SK-N-SH (cell line): ENCODE measurements around the gene REC8. TPM values are rescaled to one million over a fixed set of nuclear protein-coding genes. Genes with fewer than 3 reads are reported as not detected.
"Not testable (repeated sequence)": the region's sequence is repeated elsewhere in the genome, so short reads cannot be mapped to it uniquely, and the experiment has no call there.

Experiments
- CTCF ChIA-PET: fragments of 300-600, 350-600 bp; formaldehyde crosslinking; extraction: SDS; loops from one replicate; lab custom pipeline; 2021; lab: Yijun Ruan, JAX
- POLR2A ChIA-PET: fragments of 350-600 bp; sonication (Branson Sonifier 250); formaldehyde crosslinking; extraction: SDS; loops from one replicate; lab custom pipeline; 2020; ENCODE audit warnings: antibody characterized with exemption, inconsistent platforms; lab: Yijun Ruan, JAX
- DNase-seq: peaks from one replicate; pipeline ENCODE4 v3.0.0; 2012
- H2AFZ ChIP-seq: fragments of 200-600 bp; sonication (generic); 2 replicates; pipeline ENCODE4 v1.8.1; 2016; ENCODE audit warnings: antibody characterized with exemption, mild to moderate bottlenecking, low read depth
- H3F3A ChIP-seq: fragments of 200-600 bp; sonication (generic); replicated peaks from 2 replicates; pipeline ENCODE3; 2016; ENCODE audit warnings: antibody characterized with exemption, mild to moderate bottlenecking; ENCODE audit not compliant: insufficient read depth
- H3K27ac ChIP-seq, 2 experiments: fragments of 200-500 bp in 1 of 2; fragments of 200-600 bp in 1 of 2; sonication (Bioruptor generic) in 1 of 2; sonication (generic), shearing (Covaris generic) in 1 of 2; 2 replicates each; pipeline versions ENCODE4 v1.5.1 to v1.6.1; 2014 to 2016; ENCODE audit warnings: low read depth in 2 of 2, inconsistent platforms in 1 of 2, low read length in 1 of 2, mild to moderate bottlenecking in 1 of 2, mixed read lengths in 1 of 2
- H3K27me3 ChIP-seq: fragments of 200-600 bp; sonication (generic), shearing (Covaris generic); 2 replicates; pipeline ENCODE4 v1.6.1; 2016; ENCODE audit warnings: mixed run types; ENCODE audit not compliant: insufficient read depth
- H3K36me3 ChIP-seq, 2 experiments: fragments of 200-500 bp in 1 of 2; fragments of 200-600 bp in 1 of 2; sonication (Bioruptor generic) in 1 of 2; sonication (generic) in 1 of 2; replicated peaks in 1 of 2; 2 replicates each; pipeline versions ENCODE3 to v1.5.1; 2014 to 2016; ENCODE audit warnings: low read length in 1 of 2, mild to moderate bottlenecking in 1 of 2; ENCODE audit not compliant: insufficient read depth in 2 of 2, control insufficient read depth in 1 of 2
- H3K4me1 ChIP-seq, 2 experiments: fragments of 200-500 bp in 1 of 2; fragments of 200-600 bp in 1 of 2; sonication (Bioruptor generic) in 1 of 2; sonication (generic), shearing (Covaris generic) in 1 of 2; 2 replicates each; pipeline versions ENCODE4 v1.5.1 to v1.6.1; 2014 to 2016; ENCODE audit warnings: low read depth in 1 of 2, low read length in 1 of 2, mixed run types in 1 of 2; ENCODE audit not compliant: insufficient read depth in 2 of 2, control insufficient read depth in 1 of 2
- H3K4me2 ChIP-seq: fragments of 200-600 bp; sonication (generic), shearing (Covaris generic); 2 replicates; pipeline ENCODE4 v1.6.1; 2017; ENCODE audit warnings: mixed run types
- H3K4me3 ChIP-seq, 2 experiments: fragments of 200-500 bp in 1 of 2; fragments of 200-600 bp in 1 of 2; sonication (Bioruptor generic) in 1 of 2; sonication (generic), shearing (Covaris generic) in 1 of 2; 2 replicates each; pipeline versions ENCODE4 v1.5.1 to v1.8.1; 2014 to 2016; ENCODE audit warnings: low read depth in 2 of 2, inconsistent platforms in 1 of 2, low read length in 1 of 2, mild to moderate bottlenecking in 1 of 2, mixed read lengths in 1 of 2, moderate library complexity in 1 of 2
- H3K79me2 ChIP-seq: fragments of 200-600 bp; sonication (generic); 2 replicates; pipeline ENCODE4 v1.8.1; 2017; ENCODE audit warnings: mild to moderate bottlenecking; ENCODE audit not compliant: insufficient read depth
- H3K9ac ChIP-seq: fragments of 200-600 bp; sonication (generic); 2 replicates; pipeline ENCODE4 v1.6.1; 2017; ENCODE audit warnings: mixed run types
- H3K9me2 ChIP-seq: fragments of 200-600 bp; sonication (generic); 2 replicates; pipeline ENCODE4 v1.6.1; 2017; ENCODE audit warnings: mixed run types
- H3K9me3 ChIP-seq: fragments of 200-600 bp; sonication (generic); 2 replicates; pipeline ENCODE4 v1.6.1; 2017; ENCODE audit warnings: mixed run types, mild to moderate bottlenecking, moderate library complexity
- H4K20me1 ChIP-seq: fragments of 200-600 bp; sonication (generic); 2 replicates; pipeline ENCODE4 v1.6.1; 2017; ENCODE audit warnings: mild to moderate bottlenecking, mixed run types; ENCODE audit not compliant: insufficient read depth
- EP300 ChIP-seq, 2 experiments: IDR thresholded peaks; 2 replicates each; pipeline versions ENCODE4 v1.4.0 to v1.6.1; 2012; ENCODE audit warnings: borderline replicate concordance in 1 of 2, low read depth in 1 of 2, low read length in 1 of 2
- EZH2phosphoT487 ChIP-seq: fragments of 200-600 bp; sonication (generic); IDR thresholded peaks from 2 replicates; pipeline ENCODE4 v1.6.1; 2017; ENCODE audit warnings: low read depth, mixed run types, mild to moderate bottlenecking, antibody characterized with exemption, moderate library complexity, borderline replicate concordance
- IRF3 ChIP-seq: fragments of 150-350 bp; IDR thresholded peaks from 2 replicates; pipeline ENCODE4 v1.6.1; 2016; ENCODE audit warnings: mild to moderate bottlenecking, low read depth, low read length
- JUND ChIP-seq: IDR thresholded peaks from 2 replicates; pipeline ENCODE4 v1.4.0; 2012
- POLR2AphosphoS5 ChIP-seq: IDR thresholded peaks from 2 replicates; pipeline ENCODE4 v1.6.1; 2012; ENCODE audit warnings: low read depth, low read length
- YY1 ChIP-seq: IDR thresholded peaks from 2 replicates; pipeline ENCODE4 v1.4.0; 2012; ENCODE audit warnings: low read depth, mild to moderate bottlenecking
- WGBS: methylation state at CpG from one replicate; pipeline ENCODE4 v1.1.6; 2017; ENCODE audit warnings: low lambda C conversion rate; 5-methylcytosine and 5-hydroxymethylcytosine counted together
- polyA plus RNA-seq, 3 experiments: library from polyadenylated mRNA; depleted of rRNA; stranded (reverse); fragments of >200 nt; gene quantifications; 2 replicates each; pipeline ENCODE4 v1.2.3, GENCODE V29; 2012
- TF ChIP-seq, protein P1 (sequence below): IDR thresholded peaks from 2 replicates; pipeline ENCODE4; 2012
- TF ChIP-seq, protein P2 (sequence below): fragments of 150-350 bp; IDR thresholded peaks from 2 replicates; pipeline ENCODE4 v1.6.1; 2017; ENCODE audit warnings: antibody characterized with exemption, low read length, low read depth, borderline replicate concordance
- TF ChIP-seq, protein P3 (sequence below): IDR thresholded peaks from 2 replicates; pipeline ENCODE4 v1.4.0; 2012; ENCODE audit warnings: low read depth, borderline replicate concordance

Gene REC8
- polyA plus RNA-seq, 1 of the 3 experiments (the other 2 are of a cell fraction) = 23.2 TPM

- Histone ChIP-seq H2AFZ (no peak overlapping the region), H3K4me2 (peak overlapping the region; percentile 78), H3K36me3 (peaks cover 9 to 26% of the 10 kb centered on the region in 2 experiments), H3K4me3 (peak overlapping the region; percentile 73 to 82; a peak in 2 of 4 replicates), H3K27me3 (no peaks in the 10 kb centered on the region), H3F3A (peaks cover 26% of the 10 kb centered on the region), H4K20me1 (peaks cover 3% of the 10 kb centered on the region; the same call in 1 of the 2 replicates)
- TF ChIP-seq EZH2phosphoT487 (no peak), JUND (no peak), YY1 (no peak), POLR2AphosphoS5 (no peak)
- TF ChIP-seq, protein P1, sequence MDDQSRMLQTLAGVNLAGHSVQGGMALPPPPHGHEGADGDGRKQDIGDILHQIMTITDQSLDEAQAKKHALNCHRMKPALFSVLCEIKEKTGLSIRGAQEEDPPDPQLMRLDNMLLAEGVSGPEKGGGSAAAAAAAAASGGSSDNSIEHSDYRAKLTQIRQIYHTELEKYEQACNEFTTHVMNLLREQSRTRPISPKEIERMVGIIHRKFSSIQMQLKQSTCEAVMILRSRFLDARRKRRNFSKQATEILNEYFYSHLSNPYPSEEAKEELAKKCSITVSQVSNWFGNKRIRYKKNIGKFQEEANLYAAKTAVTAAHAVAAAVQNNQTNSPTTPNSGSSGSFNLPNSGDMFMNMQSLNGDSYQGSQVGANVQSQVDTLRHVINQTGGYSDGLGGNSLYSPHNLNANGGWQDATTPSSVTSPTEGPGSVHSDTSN = no peak
- TF ChIP-seq, all 33 proteins: peak for 0
- no peaks in the 10 kb centered on the region for H3K9me2 ChIP-seq
- no peak for DNase-seq
- H3K4me1 ChIP-seq = peaks cover 9 to 17% of the 10 kb centered on the region in 2 experiments; a peak in 3 of 4 replicates
- no peaks in the 10 kb centered on the region for H3K9me3 ChIP-seq
- peak overlapping the region; percentile 71 to 88; a peak in 2 of 4 replicates for H3K27ac ChIP-seq
- CTCF ChIA-PET = interaction anchor here (0.8 to 3.8 kb wide), 14 partner anchors 9 to 126 kb away, joined by 3 to 20 read pairs (median 5); partner anchors contain the start of genes IRF9, NOP9, TINF2 and TM9SF1
- H3K9ac ChIP-seq = no peak overlapping the region
- H3K79me2 ChIP-seq = peaks cover 59% of the 10 kb centered on the region
- POLR2A ChIA-PET = interaction anchor here (0.8 to 1.2 kb wide), 4 partner anchors 21 to 221 kb away, joined by 3 to 9 read pairs (median 4); partner anchors contain the start of genes RABGGTA, TINF2 and TM9SF1
- WGBS = 85% methylated on average over 2 of the region's 2 CpGs
Observed at GRCh38 chr14:24216345-24216699, 44.4 kb downstream of the REC8 start.

GRCh38 chr14:24216876-24217275 is 45.0 kb downstream of the REC8 start:
- H4K20me1 ChIP-seq, H3K27ac ChIP-seq, H3K9me3 ChIP-seq, H3K4me2 ChIP-seq, H3K9me2 ChIP-seq, H3K9ac ChIP-seq, H2AFZ ChIP-seq, H3K4me3 ChIP-seq, POLR2A ChIA-PET, DNase-seq, H3K27me3 ChIP-seq: not testable (repeated sequence)
- peaks cover 9 to 23% of the 10 kb centered on the region in 2 experiments for H3K36me3 ChIP-seq
- H3K79me2 ChIP-seq = peaks cover 59% of the 10 kb centered on the region
- H3F3A ChIP-seq = peaks cover 26% of the 10 kb centered on the region
- 100% methylated on average over 1 of the region's 1 CpG for WGBS
- CTCF ChIA-PET = interaction anchor here (0.9 to 3.8 kb wide), 7 partner anchors 11 to 126 kb away, joined by 3 to 20 read pairs (median 11); partner anchors contain the start of genes IRF9 and TINF2
- peaks cover 9 to 17% of the 10 kb centered on the region in 2 experiments; a peak in 3 of 4 replicates for H3K4me1 ChIP-seq

DNA sequence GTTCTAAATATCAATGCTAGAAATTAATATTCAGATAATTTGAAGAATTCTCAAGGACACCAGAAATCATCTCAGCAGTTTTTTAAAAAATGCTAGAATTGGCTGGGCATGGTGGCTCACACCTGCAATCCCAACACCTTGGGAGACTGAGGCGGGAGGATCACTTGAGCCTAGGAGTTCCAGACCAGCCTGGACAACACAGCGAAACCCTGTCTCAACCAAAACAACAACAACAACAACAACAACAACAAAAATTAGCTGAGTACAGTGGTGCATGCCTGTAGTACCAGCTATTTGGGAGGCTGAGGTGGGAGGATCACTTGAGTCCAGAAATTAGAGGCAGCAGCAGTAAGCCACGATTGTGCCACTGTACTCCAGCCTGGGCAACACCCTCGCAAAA is 47.2 kb downstream of the REC8 start:
- no peak for TF ChIP-seq JUND
- TF ChIP-seq, protein P2, sequence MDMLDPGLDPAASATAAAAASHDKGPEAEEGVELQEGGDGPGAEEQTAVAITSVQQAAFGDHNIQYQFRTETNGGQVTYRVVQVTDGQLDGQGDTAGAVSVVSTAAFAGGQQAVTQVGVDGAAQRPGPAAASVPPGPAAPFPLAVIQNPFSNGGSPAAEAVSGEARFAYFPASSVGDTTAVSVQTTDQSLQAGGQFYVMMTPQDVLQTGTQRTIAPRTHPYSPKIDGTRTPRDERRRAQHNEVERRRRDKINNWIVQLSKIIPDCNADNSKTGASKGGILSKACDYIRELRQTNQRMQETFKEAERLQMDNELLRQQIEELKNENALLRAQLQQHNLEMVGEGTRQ = no peak
- TF ChIP-seq, protein P3, sequence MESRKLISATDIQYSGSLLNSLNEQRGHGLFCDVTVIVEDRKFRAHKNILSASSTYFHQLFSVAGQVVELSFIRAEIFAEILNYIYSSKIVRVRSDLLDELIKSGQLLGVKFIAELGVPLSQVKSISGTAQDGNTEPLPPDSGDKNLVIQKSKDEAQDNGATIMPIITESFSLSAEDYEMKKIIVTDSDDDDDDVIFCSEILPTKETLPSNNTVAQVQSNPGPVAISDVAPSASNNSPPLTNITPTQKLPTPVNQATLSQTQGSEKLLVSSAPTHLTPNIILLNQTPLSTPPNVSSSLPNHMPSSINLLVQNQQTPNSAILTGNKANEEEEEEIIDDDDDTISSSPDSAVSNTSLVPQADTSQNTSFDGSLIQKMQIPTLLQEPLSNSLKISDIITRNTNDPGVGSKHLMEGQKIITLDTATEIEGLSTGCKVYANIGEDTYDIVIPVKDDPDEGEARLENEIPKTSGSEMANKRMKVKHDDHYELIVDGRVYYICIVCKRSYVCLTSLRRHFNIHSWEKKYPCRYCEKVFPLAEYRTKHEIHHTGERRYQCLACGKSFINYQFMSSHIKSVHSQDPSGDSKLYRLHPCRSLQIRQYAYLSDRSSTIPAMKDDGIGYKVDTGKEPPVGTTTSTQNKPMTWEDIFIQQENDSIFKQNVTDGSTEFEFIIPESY = no peak
- TF ChIP-seq, protein P1 = no peak
- no peak for TF ChIP-seq EP300 (IDR thresholded peaks at IDR 0.05; ENCODE audit: borderline replicate concordance in 1 of 2, low read depth in 1 of 2, low read length in 1 of 2)
- no peak for TF ChIP-seq POLR2AphosphoS5
- TF ChIP-seq IRF3 = no peak
- peaks cover 70% of the 10 kb centered on the region for H3K79me2 ChIP-seq
- H2AFZ ChIP-seq = no peak overlapping the region
- no peaks in the 10 kb centered on the region for H3K9me3 ChIP-seq
- peaks cover 11% of the 10 kb centered on the region for H3F3A ChIP-seq
- H3K9ac ChIP-seq = no peak overlapping the region
- WGBS = 91% methylated on average over 4 of the region's 4 CpGs
- no peaks in the 10 kb centered on the region for H3K27me3 ChIP-seq
- ChIA-PET CTCF (interaction anchor here (1.5 to 2.2 kb wide), 2 partner anchors 23 to 78 kb away, joined by 6 to 12 read pairs; partner anchors contain the start of gene TINF2), POLR2A (interaction anchor here (0.6 to 1.3 kb wide), 2 partner anchors 16 to 19 kb away, joined by 3 to 6 read pairs; no protein-coding TSS in a partner anchor)
- peaks cover 7% of the 10 kb centered on the region; the same call in 1 of the 2 replicates for H4K20me1 ChIP-seq
- H3K4me1 ChIP-seq = peaks cover 4 to 11% of the 10 kb centered on the region in 2 experiments; a peak in 2 of 4 replicates
- no peak overlapping the region for H3K4me2 ChIP-seq
- H3K9me2 ChIP-seq = no peaks in the 10 kb centered on the region
- H3K27ac ChIP-seq = no peak overlapping the region
- peaks cover 9 to 19% of the 10 kb centered on the region in 2 experiments for H3K36me3 ChIP-seq
- DNase-seq = no peak
- no peak overlapping the region for H3K4me3 ChIP-seq
